HFFc6 (cell line): ENCODE results near the gene CALM1. TPM values are rescaled to one million over a fixed set of nuclear protein-coding genes. Genes with fewer than 3 reads are reported as not detected.

Experiments used
- DNase-seq: peaks from one replicate; pipeline ENCODE4 v3.0.0-alpha.2; 2018
- H3K27ac Mint-ChIP-seq: 2 replicates; pipeline ENCODE4 v1.8.0; 2020; ENCODE audit warnings: mild to moderate bottlenecking, mixed read lengths
- H3K27me3 Mint-ChIP-seq: 2 replicates; pipeline ENCODE4 v1.8.0; 2021; ENCODE audit warnings: mild to moderate bottlenecking, moderate library complexity, mixed read lengths; ENCODE audit not compliant: insufficient read depth
- H3K36me3 Mint-ChIP-seq: 2 replicates; pipeline ENCODE4 v1.8.0; 2021; ENCODE audit warnings: low read depth, mixed read lengths
- H3K4me1 Mint-ChIP-seq: 2 replicates; pipeline ENCODE4 v1.8.0; 2020; ENCODE audit warnings: low read depth, mixed read lengths
- H3K4me3 Mint-ChIP-seq: 2 replicates; pipeline ENCODE4 v1.8.0; 2020; ENCODE audit warnings: mild to moderate bottlenecking, moderate library complexity, mixed read lengths
- H3K9me3 Mint-ChIP-seq: 2 replicates; pipeline ENCODE4 v1.8.0; 2020; ENCODE audit warnings: mild to moderate bottlenecking, mixed read lengths
- CTCF ChIP-seq: fragments of 200-600 bp; sonication (generic); IDR thresholded peaks from 2 replicates; pipeline ENCODE4 v1.5.0; 2021; ENCODE audit warnings: antibody characterized with exemption, mild to moderate bottlenecking
- total RNA-seq, 6 experiments: library from RNA; stranded (reverse); fragmentation: NEBNext Ultra II Directional; extraction: Animal tissue kit (Norgen Biotek cat#: 25700); gene quantifications; 2 replicates in 1 of 6; 3 replicates in 5 of 6; pipeline ENCODE4 v1.2.3, GENCODE V29; 2021

CALM1 gene
- total RNA-seq, 6 experiments from 2014 or later, result 333 to 429 (median 403) TPM

GRCh38 chr14:90368946-90369721 lies 27.7 kb upstream of the CALM1 start:
- no peaks in the 10 kb centered on the region for H3K36me3 Mint-ChIP-seq
- H3K27ac Mint-ChIP-seq, result no peak overlapping the region
- DNase-seq, result peak; percentile 51
- H3K9me3 Mint-ChIP-seq, result no peaks in the 10 kb centered on the region
- H3K4me1 Mint-ChIP-seq, result peaks cover 11% of the 10 kb centered on the region
- no peak overlapping the region for H3K4me3 Mint-ChIP-seq
- TF ChIP-seq CTCF, result no peak
- H3K27me3 Mint-ChIP-seq, result peaks cover 1% of the 10 kb centered on the region; the same call in 1 of the 2 replicates

GRCh38 chr14:90373887-90374286 lies 22.9 kb upstream of the CALM1 start:
- H3K27ac Mint-ChIP-seq, result no peak overlapping the region
- no peak for TF ChIP-seq CTCF
- H3K4me3 Mint-ChIP-seq, result no peak overlapping the region
- no peaks in the 10 kb centered on the region for H3K36me3 Mint-ChIP-seq
- no peak for DNase-seq
- H3K27me3 Mint-ChIP-seq, result peaks cover 1% of the 10 kb centered on the region; the same call in 1 of the 2 replicates
- peaks cover 10% of the 10 kb centered on the region for H3K4me1 Mint-ChIP-seq
- H3K9me3 Mint-ChIP-seq, result no peaks in the 10 kb centered on the region

- Mint-ChIP-seq H3K27ac (no peak overlapping the region), H3K36me3 (no peaks in the 10 kb centered on the region), H3K27me3 (peaks cover 1% of the 10 kb centered on the region; the same call in 1 of the 2 replicates), H3K4me1 (peaks cover 1% of the 10 kb centered on the region), H3K4me3 (no peak overlapping the region), H3K9me3 (no peaks in the 10 kb centered on the region)
- no peak for DNase-seq
- no peak for TF ChIP-seq CTCF
Measured at GRCh38 chr14:90374813-90375212, 22.0 kb upstream of the CALM1 start.

- H3K36me3 Mint-ChIP-seq, result no peaks in the 10 kb centered on the region
- peaks cover 1% of the 10 kb centered on the region; the same call in 1 of the 2 replicates for H3K27me3 Mint-ChIP-seq
- TF ChIP-seq CTCF, result no peak
- no peaks in the 10 kb centered on the region for H3K9me3 Mint-ChIP-seq
- H3K27ac Mint-ChIP-seq, result no peak overlapping the region
- DNase-seq, result no peak
- no peaks in the 10 kb centered on the region for H3K4me1 Mint-ChIP-seq
- no peak overlapping the region for H3K4me3 Mint-ChIP-seq
Measured at GRCh38 chr14:90375934-90376333, 20.9 kb upstream of the CALM1 start.

GRCh38 chr14:90378249-90378648 lies 18.6 kb upstream of the CALM1 start:
- DNase-seq, result no peak
- Mint-ChIP-seq H3K4me1 (no peaks in the 10 kb centered on the region), H3K9me3 (no peaks in the 10 kb centered on the region), H3K27me3 (no peaks in the 10 kb centered on the region; the same call in 1 of the 2 replicates), H3K27ac (no peak overlapping the region), H3K4me3 (no peak overlapping the region), H3K36me3 (no peaks in the 10 kb centered on the region)
- no peak for TF ChIP-seq CTCF
